IMR-90 (cell line): ENCODE results near the gene BET1L. TPM values are rescaled to one million over a fixed set of nuclear protein-coding genes. Genes with fewer than 3 reads are reported as not detected.

Experiments
- ATAC-seq: fragments of 200-7000 bp; cut with Tn5 transposase; 2 replicates; pipeline ENCODE4 v1.9.1; 2020; ENCODE audit warnings: low read depth, mild to moderate bottlenecking, moderate library complexity
- BruUV-seq: library from RNA; stranded (reverse); fragments of 400-500 nt; replicated peaks from 2 replicates; lab custom pipeline; 2021; lab: Mats Ljungman, UMichigan
- CTCF ChIA-PET: fragments of 300-600 bp; formaldehyde crosslinking; extraction: SDS; loops from one replicate; lab custom pipeline; 2021; ENCODE audit warnings: antibody characterized with exemption; lab: Yijun Ruan, JAX
- POLR2A ChIA-PET: fragments of 300-600 bp; sonication (Branson Sonifier 250); formaldehyde crosslinking; loops from one replicate; lab custom pipeline; 2022; ENCODE audit warnings: antibody characterized with exemption; ENCODE audit not compliant: unreplicated experiment; lab: Charles Lee
- DNase-seq: peaks from one replicate; pipeline ENCODE4 v3.0.0; 2013
- H2AFZ ChIP-seq: replicated peaks from 2 replicates; pipeline ENCODE3; 2013; ENCODE audit warnings: low read length, mild to moderate bottlenecking; ENCODE audit not compliant: poor library complexity
- H2AK5ac ChIP-seq: 2 replicates; pipeline ENCODE4 v1.6.1; 2013; ENCODE audit warnings: low read depth, low read length, inconsistent platforms
- H2AK9ac ChIP-seq: replicated peaks from 2 replicates; pipeline ENCODE3; 2013; ENCODE audit warnings: mild to moderate bottlenecking, low read depth, low read length, moderate library complexity; ENCODE audit not compliant: poor library complexity
- H2BK120ac ChIP-seq: 2 replicates; pipeline ENCODE4 v1.6.1; 2013; ENCODE audit warnings: low read depth, low read length, inconsistent platforms
- H2BK15ac ChIP-seq: 3 replicates; pipeline ENCODE4 v1.6.1; 2013; ENCODE audit warnings: low read depth, low read length, inconsistent platforms
- H2BK20ac ChIP-seq: 2 replicates; pipeline ENCODE4 v1.6.1; 2013; ENCODE audit warnings: low read depth, mild to moderate bottlenecking, inconsistent platforms, low read length, moderate library complexity
- H2BK5ac ChIP-seq: 2 replicates; pipeline ENCODE4 v1.6.1; 2013; ENCODE audit warnings: mild to moderate bottlenecking, low read depth, low read length, inconsistent platforms; ENCODE audit not compliant: poor library complexity, severe bottlenecking
- H3K14ac ChIP-seq: replicated peaks from 2 replicates; pipeline ENCODE4 v1.6.1; 2013; ENCODE audit warnings: low read depth, low read length, inconsistent platforms
- H3K18ac ChIP-seq: 2 replicates; pipeline ENCODE4 v1.6.1; 2013; ENCODE audit warnings: low read depth, low read length, control low read depth
- H3K23ac ChIP-seq: 2 replicates; pipeline ENCODE4 v1.6.1; 2013; ENCODE audit warnings: low read depth, low read length, inconsistent platforms
- H3K27ac ChIP-seq: 2 replicates; pipeline ENCODE4 v1.5.1; 2013; ENCODE audit warnings: mild to moderate bottlenecking, control low read depth, low read length; ENCODE audit not compliant: insufficient read depth
- H3K27me3 ChIP-seq: 2 replicates; pipeline ENCODE4 v1.6.1; 2013; ENCODE audit warnings: low read length; ENCODE audit not compliant: control insufficient read depth, insufficient read depth
- H3K36me3 ChIP-seq: 2 replicates; pipeline ENCODE4 v1.6.1; 2013; ENCODE audit warnings: low read length, mixed read lengths; ENCODE audit not compliant: control insufficient read depth, insufficient read depth
- H3K4ac ChIP-seq: 2 replicates; pipeline ENCODE4 v1.6.1; 2013; ENCODE audit warnings: low read depth, low read length, inconsistent platforms
- H3K4me1 ChIP-seq: 2 replicates; pipeline ENCODE4 v1.6.1; 2013; ENCODE audit warnings: low read length, mixed read lengths; ENCODE audit not compliant: control insufficient read depth, insufficient read depth
- H3K4me2 ChIP-seq: 2 replicates; pipeline ENCODE4 v1.6.1; 2013; ENCODE audit warnings: low read depth, mild to moderate bottlenecking, control low read depth, low read length, moderate library complexity
- H3K4me3 ChIP-seq: 2 replicates; pipeline ENCODE4 v1.5.1; 2013; ENCODE audit warnings: low read depth, mild to moderate bottlenecking, control low read depth, low read length, moderate library complexity; ENCODE audit not compliant: insufficient read depth
- H3K56ac ChIP-seq: 2 replicates; pipeline ENCODE4 v1.6.1; 2013; ENCODE audit warnings: low read length, inconsistent platforms; ENCODE audit not compliant: insufficient read depth; ENCODE audit errors: extremely low read depth
- H3K79me1 ChIP-seq, 2 experiments: 2 replicates each; pipeline ENCODE4 v1.6.1; 2013; ENCODE audit warnings: low read length in 2 of 2, inconsistent platforms in 1 of 2, low read depth in 1 of 2
- H3K9ac ChIP-seq: 2 replicates; pipeline ENCODE4 v1.6.1; 2013; ENCODE audit warnings: low read depth, low read length, control low read depth
- H3K9me1 ChIP-seq: 2 replicates; pipeline ENCODE4 v1.6.1; 2013; ENCODE audit warnings: low read length, inconsistent platforms; ENCODE audit not compliant: insufficient read depth
- H3K9me3 ChIP-seq: 2 replicates; pipeline ENCODE4 v1.6.1; 2013; ENCODE audit warnings: low read length; ENCODE audit not compliant: control insufficient read depth, insufficient read depth
- H4K20me1 ChIP-seq: 2 replicates; pipeline ENCODE4 v1.6.1; 2013; ENCODE audit warnings: low read length, inconsistent platforms; ENCODE audit not compliant: insufficient read depth
- H4K5ac ChIP-seq: 2 replicates; pipeline ENCODE4 v1.6.1; 2013; ENCODE audit warnings: mild to moderate bottlenecking, low read depth, low read length, control low read depth
- H4K8ac ChIP-seq, 2 experiments: 2 replicates each; pipeline ENCODE4 v1.6.1; 2013; ENCODE audit warnings: low read depth in 2 of 2, low read length in 2 of 2, control low read depth in 1 of 2, inconsistent platforms in 1 of 2
- H4K91ac ChIP-seq: 2 replicates; pipeline ENCODE4 v1.6.1; 2013; ENCODE audit warnings: low read depth, low read length, inconsistent platforms; ENCODE audit not compliant: insufficient read depth
- BHLHE40 ChIP-seq: fragments of 150-350 bp; IDR thresholded peaks from 2 replicates; pipeline ENCODE4 v1.6.1; 2016; ENCODE audit warnings: mild to moderate bottlenecking, low read depth, low read length
- CEBPB ChIP-seq: IDR thresholded peaks from 2 replicates; pipeline ENCODE4 v1.6.1; 2012; ENCODE audit warnings: low read depth, low read length, improper control_type of control experiment
- CHD1 ChIP-seq: IDR thresholded peaks from 2 replicates; pipeline ENCODE4 v1.6.1; 2012; ENCODE audit warnings: low read depth, low read length, improper control_type of control experiment
- FOS ChIP-seq: fragments of 150-350 bp; IDR thresholded peaks from 2 replicates; pipeline ENCODE4 v1.6.1; 2016; ENCODE audit warnings: low read depth, low read length
- MAFK ChIP-seq: IDR thresholded peaks from 2 replicates; pipeline ENCODE4 v1.6.1; 2012; ENCODE audit warnings: low read depth, low read length, improper control_type of control experiment
- MAZ ChIP-seq: IDR thresholded peaks from 2 replicates; pipeline ENCODE4 v1.6.1; 2012; ENCODE audit warnings: low read depth, mild to moderate bottlenecking, low read length, improper control_type of control experiment, moderate library complexity, borderline replicate concordance
- MXI1 ChIP-seq: IDR thresholded peaks from 2 replicates; pipeline ENCODE4 v1.6.1; 2012; ENCODE audit warnings: low read depth, mild to moderate bottlenecking, low read length, moderate library complexity, borderline replicate concordance
- POLR2A ChIP-seq: IDR thresholded peaks from 2 replicates; pipeline ENCODE4 v1.6.1; 2012; ENCODE audit warnings: mild to moderate bottlenecking, low read depth, low read length
- RAD21 ChIP-seq: IDR thresholded peaks from 2 replicates; pipeline ENCODE4 v1.6.1; 2012; ENCODE audit warnings: low read length, improper control_type of control experiment
- RCOR1 ChIP-seq: IDR thresholded peaks from 2 replicates; pipeline ENCODE4 v1.6.1; 2012; ENCODE audit warnings: mild to moderate bottlenecking, low read length, improper control_type of control experiment; ENCODE audit not compliant: insufficient replicate concordance
- RFX5 ChIP-seq: IDR thresholded peaks from 2 replicates; pipeline ENCODE4 v1.8.0; 2012; ENCODE audit warnings: low read depth, mild to moderate bottlenecking, low read length, moderate library complexity
- SMC3 ChIP-seq: fragments of 150-350 bp; IDR thresholded peaks from 2 replicates; pipeline ENCODE4 v1.6.1; 2016; ENCODE audit warnings: low read depth, mild to moderate bottlenecking, antibody characterized with exemption, low read length, moderate library complexity
- WGBS, 2 experiments: methylation state at CpG; one replicate each; pipeline versions ENCODE4 v1.1.5 to v1.1.7; 2013; ENCODE audit warnings: missing lambda C conversion rate in 2 of 2; ENCODE audit not compliant: insufficient read length in 1 of 2; ENCODE audit errors: extremely low coverage in 2 of 2; 5-methylcytosine and 5-hydroxymethylcytosine counted together
- dilution Hi-C: fragments of 300-500 bp; cut with HindIII; formaldehyde crosslinking; loops from one replicate; pipeline ENCODE4 v1.14.3; 2018; ENCODE audit warnings: low sequenced_read_pairs; ENCODE audit not compliant: unreplicated experiment
- in situ Hi-C: fragments of 300-500 bp; cut with MboI; formaldehyde crosslinking; loops from 3 replicates; pipeline ENCODE4 v1.14.3; 2019; ENCODE audit warnings: low sequenced_read_pairs, inconsistent platforms, mixed read lengths
- intact Hi-C: fragments of 100-400 bp; cut with micrococcal nuclease; formaldehyde crosslinking; loops from 2 replicates; pipeline ENCODE4 v1.10.0; 2022
- polyA plus RNA-seq, 3 experiments: library from polyadenylated mRNA; depleted of rRNA; stranded (reverse); fragments of >200 nt; gene quantifications; 2 replicates each; pipeline ENCODE4 v1.2.3, GENCODE V29; 2012; ENCODE audit warnings: low replicate concordance in 1 of 3
- total RNA-seq: library from RNA; depleted of rRNA; stranded (reverse); fragments of >200 nt; gene quantifications from 2 replicates; pipeline ENCODE4 v1.2.3, GENCODE V29; 2012
- TF ChIP-seq, protein P1 (sequence below): fragments of 150-350 bp; IDR thresholded peaks from 2 replicates; pipeline ENCODE4 v1.6.1; 2016; ENCODE audit warnings: low read depth, mild to moderate bottlenecking, low read length, moderate library complexity, borderline replicate concordance
- TF ChIP-seq, protein P2 (sequence below): fragments of 150-350 bp; IDR thresholded peaks from 2 replicates; pipeline ENCODE4 v1.6.1; 2017; ENCODE audit warnings: mild to moderate bottlenecking, antibody characterized with exemption, low read length, low read depth
- TF ChIP-seq, protein P3 (sequence below): conservative IDR thresholded peaks from 2 replicates; pipeline ENCODE4 v1.5.1; 2012; ENCODE audit warnings: mild to moderate bottlenecking, low read depth, low read length, improper control_type of control experiment

Gene BET1L
- total and polyA plus RNA-seq, 2 of the 4 experiments (the other 2 are of a cell fraction) = 10.8 to 90.7 TPM

DNA sequence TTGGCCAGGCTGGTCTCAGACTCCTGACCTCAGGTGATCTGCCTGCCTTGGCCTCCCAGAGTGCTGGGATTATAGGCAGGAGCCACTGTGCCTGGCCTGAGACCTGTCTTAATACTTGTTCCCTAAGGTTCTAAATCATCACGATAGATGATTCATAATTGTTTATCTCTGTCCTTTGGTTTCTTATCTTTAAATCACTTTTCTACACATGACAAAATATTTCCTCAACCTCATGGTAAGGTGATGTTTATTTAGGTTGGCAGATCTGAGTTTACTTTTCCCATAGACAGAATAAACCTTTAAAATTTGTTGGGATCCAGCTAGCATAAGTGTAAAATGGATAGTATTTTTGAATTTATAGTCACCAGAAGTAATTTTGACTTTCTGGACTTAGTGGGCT, 33.1 kb upstream of the BET1L start:
- no peak overlapping the region for H2BK15ac ChIP-seq
- no peak overlapping the region for H3K14ac ChIP-seq
- H3K9ac ChIP-seq = no peak overlapping the region
- ChIA-PET CTCF (interaction anchor here (2.3 kb wide), 1 partner anchor 11 kb away, joined by 10 read pairs; no protein-coding TSS in a partner anchor), POLR2A (no interaction called here)
- no peaks in the 10 kb centered on the region for H3K9me3 ChIP-seq
- in situ Hi-C loops (loop anchor here (5.0 kb wide), 1 partner anchor 37 kb away; the partner anchor contains the start of gene NLRP6), intact Hi-C loops (no loop called here), dilution Hi-C loops (no loop called here)
- no peak overlapping the region for H2BK120ac ChIP-seq
- H3K4ac ChIP-seq = no peak overlapping the region
- BruUV-seq = no TSS peak
- no peak overlapping the region for H3K18ac ChIP-seq
- peaks cover 26 to 42% of the 10 kb centered on the region in 2 experiments for H3K79me1 ChIP-seq
- no peak overlapping the region for H3K4me2 ChIP-seq
- H3K56ac ChIP-seq = no peak overlapping the region
- H2AFZ ChIP-seq = no peak overlapping the region
- no peak for ATAC-seq
- DNase-seq = no peak
- 0 out of 2 replicates have a peak, but pooled peaks cover 5% of the 10 kb centered on the region for H3K9me1 ChIP-seq
- no peak overlapping the region for H3K23ac ChIP-seq
- no peaks in the 10 kb centered on the region for H3K27me3 ChIP-seq
- H3K4me3 ChIP-seq = no peak overlapping the region
- no peak overlapping the region for H3K27ac ChIP-seq
- no peak overlapping the region for H4K5ac ChIP-seq
- no peak overlapping the region for H2AK9ac ChIP-seq
- no CpG with 5 or more reads among the region's 1 CpG for WGBS, 2 experiments
- H2BK5ac ChIP-seq = no peak overlapping the region
- no peak overlapping the region for H4K91ac ChIP-seq
- H4K8ac ChIP-seq = no peak overlapping the region
- peaks cover 13% of the 10 kb centered on the region for H4K20me1 ChIP-seq
- H2BK20ac ChIP-seq = no peak overlapping the region
- TF ChIP-seq FOS = no peak
- TF ChIP-seq RFX5 = no peak
- TF ChIP-seq, protein P1, sequence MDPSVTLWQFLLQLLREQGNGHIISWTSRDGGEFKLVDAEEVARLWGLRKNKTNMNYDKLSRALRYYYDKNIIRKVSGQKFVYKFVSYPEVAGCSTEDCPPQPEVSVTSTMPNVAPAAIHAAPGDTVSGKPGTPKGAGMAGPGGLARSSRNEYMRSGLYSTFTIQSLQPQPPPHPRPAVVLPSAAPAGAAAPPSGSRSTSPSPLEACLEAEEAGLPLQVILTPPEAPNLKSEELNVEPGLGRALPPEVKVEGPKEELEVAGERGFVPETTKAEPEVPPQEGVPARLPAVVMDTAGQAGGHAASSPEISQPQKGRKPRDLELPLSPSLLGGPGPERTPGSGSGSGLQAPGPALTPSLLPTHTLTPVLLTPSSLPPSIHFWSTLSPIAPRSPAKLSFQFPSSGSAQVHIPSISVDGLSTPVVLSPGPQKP = no peak
- no peak for TF ChIP-seq SMC3
- no peak for TF ChIP-seq RCOR1
- TF ChIP-seq BHLHE40 = no peak
- TF ChIP-seq MAFK = no peak
- TF ChIP-seq RAD21 = no peak
- TF ChIP-seq, protein P2, sequence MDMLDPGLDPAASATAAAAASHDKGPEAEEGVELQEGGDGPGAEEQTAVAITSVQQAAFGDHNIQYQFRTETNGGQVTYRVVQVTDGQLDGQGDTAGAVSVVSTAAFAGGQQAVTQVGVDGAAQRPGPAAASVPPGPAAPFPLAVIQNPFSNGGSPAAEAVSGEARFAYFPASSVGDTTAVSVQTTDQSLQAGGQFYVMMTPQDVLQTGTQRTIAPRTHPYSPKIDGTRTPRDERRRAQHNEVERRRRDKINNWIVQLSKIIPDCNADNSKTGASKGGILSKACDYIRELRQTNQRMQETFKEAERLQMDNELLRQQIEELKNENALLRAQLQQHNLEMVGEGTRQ = no peak
- no peak for TF ChIP-seq CHD1
- TF ChIP-seq CEBPB = no peak
- no peak for TF ChIP-seq POLR2A
- no peak for TF ChIP-seq MAZ
- TF ChIP-seq, protein P3, sequence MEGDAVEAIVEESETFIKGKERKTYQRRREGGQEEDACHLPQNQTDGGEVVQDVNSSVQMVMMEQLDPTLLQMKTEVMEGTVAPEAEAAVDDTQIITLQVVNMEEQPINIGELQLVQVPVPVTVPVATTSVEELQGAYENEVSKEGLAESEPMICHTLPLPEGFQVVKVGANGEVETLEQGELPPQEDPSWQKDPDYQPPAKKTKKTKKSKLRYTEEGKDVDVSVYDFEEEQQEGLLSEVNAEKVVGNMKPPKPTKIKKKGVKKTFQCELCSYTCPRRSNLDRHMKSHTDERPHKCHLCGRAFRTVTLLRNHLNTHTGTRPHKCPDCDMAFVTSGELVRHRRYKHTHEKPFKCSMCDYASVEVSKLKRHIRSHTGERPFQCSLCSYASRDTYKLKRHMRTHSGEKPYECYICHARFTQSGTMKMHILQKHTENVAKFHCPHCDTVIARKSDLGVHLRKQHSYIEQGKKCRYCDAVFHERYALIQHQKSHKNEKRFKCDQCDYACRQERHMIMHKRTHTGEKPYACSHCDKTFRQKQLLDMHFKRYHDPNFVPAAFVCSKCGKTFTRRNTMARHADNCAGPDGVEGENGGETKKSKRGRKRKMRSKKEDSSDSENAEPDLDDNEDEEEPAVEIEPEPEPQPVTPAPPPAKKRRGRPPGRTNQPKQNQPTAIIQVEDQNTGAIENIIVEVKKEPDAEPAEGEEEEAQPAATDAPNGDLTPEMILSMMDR = no peak
- TF ChIP-seq MXI1 = no peak
- peaks cover 22% of the 10 kb centered on the region for H3K36me3 ChIP-seq
- H3K4me1 ChIP-seq = no peaks in the 10 kb centered on the region; the same call in none of the 2 replicates
- no peak overlapping the region for H2AK5ac ChIP-seq
